NOMO-1 treated with dmso at 0.1 percent for 144 hours (cell line): Measurements from ENCODE around the gene FATE1.

Source experiments
- DNase-seq: peaks from one replicate; lab custom pipeline; 2025; ENCODE audit not compliant: unreplicated experiment; lab: John Stamatoyannopoulos, UW

The FATE1 gene

GRCh38 chrX:151703487-151703886, 12.3 kb upstream of the FATE1 start:
- DNase-seq = no peak

DNA sequence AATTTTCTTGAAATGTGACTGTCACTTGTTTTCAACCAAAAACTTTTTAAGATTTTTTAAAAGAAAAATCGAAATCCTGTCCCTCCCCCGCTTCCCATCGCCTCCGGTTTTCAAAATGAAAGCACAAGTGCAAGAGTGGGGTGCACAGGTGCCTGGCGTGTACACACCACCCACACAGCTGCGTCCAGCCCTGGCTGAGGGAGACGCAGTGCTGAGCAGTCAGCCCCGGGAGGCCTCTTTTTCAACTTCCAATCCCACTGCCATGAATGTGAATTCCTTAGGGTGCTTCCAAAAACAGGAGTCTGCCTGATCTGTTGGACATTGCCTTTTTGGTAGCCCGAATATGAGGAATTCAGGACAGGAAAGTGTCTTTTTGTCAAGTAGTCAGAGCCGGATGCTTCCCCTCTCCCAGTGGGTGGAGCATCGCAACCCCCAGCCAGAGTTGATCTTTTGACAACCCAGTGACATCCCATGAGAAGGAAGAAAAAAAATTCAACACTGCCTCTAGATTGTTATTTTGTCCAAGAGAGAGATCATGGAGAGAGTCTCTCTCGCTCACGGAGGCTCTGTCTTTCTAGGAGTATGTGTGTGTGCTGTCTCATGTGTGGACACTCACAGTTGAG, 11.7 kb upstream of the FATE1 start:
- no peak for DNase-seq

DNA sequence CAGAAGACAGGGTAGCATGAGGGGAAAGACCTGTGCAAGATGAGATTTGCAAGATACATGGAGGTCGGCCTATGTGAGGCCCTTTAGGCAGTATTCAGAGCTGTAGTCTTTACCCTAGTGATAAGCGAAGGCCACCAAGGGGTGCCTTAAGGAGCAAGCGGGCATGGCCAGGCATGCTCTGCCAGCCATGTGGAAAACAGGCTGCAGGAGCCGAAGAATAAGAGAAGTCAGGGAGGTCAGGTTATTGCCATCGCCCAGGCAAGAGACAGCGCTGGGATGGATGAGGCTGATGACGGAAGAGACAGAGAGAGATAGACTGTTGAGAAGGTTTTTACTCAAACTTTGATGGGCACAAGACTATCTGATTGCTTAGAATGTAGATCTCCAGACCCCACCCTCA, 7.0 kb upstream of the FATE1 start:
- DNase-seq = no peak

DNA sequence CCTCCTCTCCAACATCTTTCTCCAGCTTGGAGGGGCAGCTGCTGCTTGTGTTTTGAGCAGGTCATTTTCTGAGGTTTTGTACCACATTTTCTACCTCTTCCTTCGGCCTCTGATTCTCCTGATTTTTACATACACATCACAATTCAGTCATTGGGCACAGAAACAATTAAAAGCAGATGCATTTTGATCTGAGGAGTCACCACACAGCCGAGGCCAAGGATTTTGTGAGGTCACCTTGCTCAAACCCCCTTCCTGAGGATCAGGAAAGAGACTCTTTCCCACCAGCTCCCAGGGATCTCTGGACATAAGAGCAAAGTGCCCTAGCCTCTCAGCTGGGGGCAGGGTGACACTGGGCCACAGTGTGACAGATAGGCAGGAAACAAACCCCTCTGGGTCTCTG, 5.4 kb upstream of the FATE1 start:
- DNase-seq = no peak

DNA sequence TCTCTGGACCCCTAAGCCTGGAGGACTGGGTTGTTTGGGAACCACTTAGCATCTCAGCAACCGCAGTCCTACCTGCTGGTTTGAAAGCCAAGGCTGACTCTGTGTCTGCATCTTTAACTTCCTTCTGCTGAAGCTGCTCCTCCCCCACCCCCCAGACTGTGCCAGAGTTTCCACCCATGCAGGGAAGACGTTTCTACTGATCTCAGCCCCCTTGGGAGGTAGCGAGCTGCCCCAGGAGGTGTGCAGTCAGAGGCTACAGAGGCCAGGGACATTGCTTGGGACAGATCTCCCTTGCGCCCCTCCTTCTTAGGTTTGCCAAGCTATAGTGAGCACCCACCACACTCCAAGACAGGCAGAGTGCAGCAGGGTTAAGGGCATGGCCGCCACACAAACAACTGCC, 4.7 kb upstream of the FATE1 start:
- DNase-seq = no peak

- no peak for DNase-seq
These were observed 4.0 kb upstream of the FATE1 start for GRCh38 chrX:151711787-151712186.

- no peak for DNase-seq
These were observed 3.6 kb upstream of the FATE1 start for GRCh38 chrX:151712253-151712652.

DNA sequence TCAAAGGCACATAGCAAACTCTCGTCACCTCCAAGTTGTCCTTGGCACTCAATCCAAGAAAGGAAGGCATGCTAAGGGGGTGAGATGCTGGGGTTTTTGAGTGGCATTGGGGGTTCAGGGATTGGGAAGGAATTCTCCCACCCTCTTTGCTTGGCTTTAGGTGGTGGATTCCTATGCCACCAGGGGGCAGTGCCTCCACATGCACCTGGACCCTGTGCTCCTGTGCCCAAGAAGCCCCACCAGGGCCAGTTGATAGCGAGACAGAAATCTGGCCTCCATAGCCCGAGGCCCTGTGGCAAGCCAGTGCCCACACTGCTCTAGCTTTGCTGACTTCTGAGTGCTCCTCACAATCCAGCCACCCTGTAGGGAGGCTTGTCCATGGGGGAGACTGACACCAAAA, 2.0 kb upstream of the FATE1 start:
- DNase-seq = no peak

- DNase-seq = no peak
These were observed 1.5 kb upstream of the FATE1 start for GRCh38 chrX:151714362-151714761.

- DNase-seq = no peak
These were observed 6.5 kb downstream of the FATE1 start for GRCh38 chrX:151722241-151722846.

GRCh38 chrX:151723156-151723760, 7.4 kb downstream of the FATE1 start:
- no peak for DNase-seq

GRCh38 chrX:151724563-151725337, 8.9 kb downstream of the FATE1 start:
- no peak for DNase-seq

- no peak for DNase-seq
These were observed 9.4 kb downstream of the FATE1 start for GRCh38 chrX:151725338-151725614.

DNA sequence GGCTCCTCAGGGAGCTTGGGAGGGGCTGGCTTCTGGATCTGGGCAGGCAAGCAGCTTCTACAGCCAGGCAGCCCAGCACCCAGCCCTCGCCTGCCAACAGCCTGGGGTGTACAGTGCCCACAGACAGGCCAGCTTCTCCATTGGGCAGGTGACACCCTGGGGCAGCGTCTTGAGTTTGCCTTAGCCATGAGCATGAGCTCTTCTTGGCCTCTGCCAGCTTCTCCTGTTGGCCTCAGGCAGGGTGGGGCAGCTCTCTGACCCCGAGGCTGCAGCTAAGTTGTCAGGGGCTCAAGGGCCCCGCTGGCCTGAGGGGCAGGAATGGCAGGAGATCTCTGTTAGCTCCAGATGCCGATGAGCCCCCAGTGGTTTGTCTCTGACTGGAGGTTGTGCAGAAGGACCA, 10.9 kb downstream of the FATE1 start:
- no peak for DNase-seq

GRCh38 chrX:151727346-151727745, 11.5 kb downstream of the FATE1 start:
- no peak for DNase-seq

DNA sequence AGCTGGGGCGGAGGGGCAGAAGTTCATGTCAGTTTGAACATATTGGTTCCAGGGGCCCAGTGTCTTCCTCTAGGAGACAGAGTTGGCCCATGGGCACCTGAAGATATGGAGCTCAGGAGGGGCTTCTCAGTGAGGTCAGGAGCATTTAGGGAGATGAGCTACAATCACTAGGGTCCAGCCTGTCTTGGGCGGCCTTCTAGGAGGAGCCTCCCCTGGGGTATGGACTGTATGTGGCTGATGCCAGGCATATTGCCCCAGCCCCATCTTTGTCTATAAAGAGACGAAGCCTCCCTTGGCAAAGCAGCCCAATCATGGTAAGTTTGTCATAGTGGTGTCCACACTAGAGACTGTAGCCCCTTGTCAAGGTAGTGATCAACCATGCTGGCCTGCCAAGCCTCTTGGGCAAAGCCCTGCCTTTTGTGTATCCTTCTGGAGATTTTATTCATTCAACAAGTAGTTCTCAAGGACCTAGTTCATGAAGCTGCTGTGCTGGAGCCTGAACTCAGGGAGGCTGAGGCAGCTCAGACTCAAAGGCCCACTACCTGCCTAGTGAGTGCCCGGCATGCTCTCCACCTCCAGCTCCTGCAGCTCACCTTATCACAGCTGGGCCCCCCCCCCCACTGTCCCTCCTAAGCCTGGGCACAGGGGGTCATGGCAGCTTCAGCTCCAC, 13.4 kb downstream of the FATE1 start:
- no peak for DNase-seq

GRCh38 chrX:151734446-151734845, 18.6 kb downstream of the FATE1 start, which contains the start of gene CNGA2:
TSS of gene CNGA2 (plus strand) at chrX:151734746. CDS start at chrX:151738484, 3,738 bp downstream.
- no peak for DNase-seq

- DNase-seq = no peak
These were observed 19.4 kb downstream of the FATE1 start for GRCh38 chrX:151735219-151735618.

DNA sequence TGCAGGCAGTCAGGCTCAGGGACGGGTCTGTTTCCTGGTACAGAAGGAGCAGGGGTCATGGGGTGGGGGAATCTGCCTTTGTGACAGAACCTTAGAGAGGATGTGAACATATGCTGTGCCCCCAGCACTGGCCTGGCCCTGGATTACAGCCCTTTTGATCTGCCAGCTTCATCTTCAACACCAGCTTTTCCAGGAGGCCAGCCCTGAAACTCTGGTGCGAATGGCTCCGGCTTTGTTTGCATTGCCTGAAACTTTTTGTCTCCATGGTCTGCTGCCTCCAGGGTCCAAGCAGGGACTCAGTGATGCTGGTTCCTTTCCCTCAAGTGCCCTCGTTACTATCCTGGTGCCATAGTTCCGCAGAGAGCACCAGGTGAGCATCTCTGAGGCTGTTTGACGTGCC, 20.9 kb downstream of the FATE1 start:
- DNase-seq = no peak

DNA sequence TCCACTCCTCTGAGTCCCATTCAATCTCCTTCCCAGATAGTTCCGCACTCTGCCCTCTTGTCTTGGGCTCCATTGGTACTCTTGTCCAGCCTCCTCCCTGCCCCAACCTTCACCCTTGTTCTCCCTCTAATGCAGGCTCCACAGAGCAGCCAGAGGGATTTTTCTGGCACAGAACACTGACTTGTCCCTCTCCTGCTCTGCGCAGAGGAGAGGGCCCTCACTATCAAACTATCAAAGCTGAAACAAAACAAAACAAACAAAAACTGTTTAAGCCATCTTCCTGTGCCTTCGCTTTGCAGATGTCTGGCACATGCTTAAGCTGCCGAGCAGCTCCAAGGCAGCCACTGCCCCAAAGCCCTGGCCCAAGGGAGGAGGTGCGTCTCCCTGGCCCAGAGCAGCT, 21.7 kb downstream of the FATE1 start:
- no peak for DNase-seq

DNA sequence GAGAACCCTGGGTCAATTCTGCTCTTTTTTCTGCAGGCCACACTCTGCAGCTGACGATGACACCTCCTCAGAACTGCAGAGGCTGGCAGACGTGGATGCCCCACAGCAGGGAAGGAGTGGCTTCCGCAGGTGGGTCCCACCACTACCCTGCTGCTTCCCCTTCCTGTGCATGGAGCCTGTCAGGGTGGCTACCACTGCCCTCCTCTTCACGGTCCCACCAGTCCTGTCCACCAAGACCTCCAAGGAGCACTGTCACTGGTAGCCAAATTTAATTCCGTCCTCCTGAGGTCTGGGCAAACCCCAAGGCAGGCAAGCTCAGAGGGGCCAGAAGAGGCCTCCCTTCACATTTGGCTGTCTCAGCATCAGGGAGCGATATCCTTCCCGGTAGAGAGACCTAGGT, 22.9 kb downstream of the FATE1 start:
- DNase-seq = no peak

DNA sequence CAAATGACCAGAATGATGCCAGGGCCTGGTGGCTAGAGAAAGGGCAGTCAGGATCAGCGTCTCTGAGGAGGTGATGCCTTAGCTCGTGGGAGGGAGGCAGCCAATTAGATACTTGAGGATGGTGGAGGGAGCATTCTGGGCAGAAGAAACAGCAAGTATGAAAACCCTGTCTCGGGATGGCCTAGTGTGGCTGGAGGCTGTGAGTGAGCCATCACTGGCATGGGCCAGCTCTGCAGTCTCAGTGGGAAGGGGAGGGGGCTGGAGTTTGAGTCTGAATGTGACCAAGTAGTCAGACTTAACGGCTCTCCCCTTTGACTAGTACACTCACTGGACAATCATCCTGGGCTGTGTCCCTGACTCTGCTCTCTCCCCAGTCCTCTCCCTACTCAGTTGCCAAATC, 25.8 kb downstream of the FATE1 start:
- DNase-seq = no peak
